Astrocyte of the spinal cord (primary cell): ENCODE results near the gene MGARP.

Source experiments
- DNase-seq: peaks from one replicate; pipeline ENCODE4 v3.0.0; 2011; ENCODE audit warnings: low read depth, low spot score
- H3K4me3 ChIP-seq: 2 replicates; pipeline ENCODE4 v1.5.1; 2011; ENCODE audit warnings: low read depth, mild to moderate bottlenecking, low read length, moderate library complexity
- CTCF ChIP-seq: IDR thresholded peaks from 2 replicates; pipeline ENCODE4 v1.5.1; 2012; ENCODE audit warnings: low read depth, mild to moderate bottlenecking, low read length, inconsistent platforms
- in situ Hi-C: cut with HindIII; loops from 2 replicates; pipeline ENCODE4 v1.10.0; 2017; ENCODE audit warnings: low sequenced_read_pairs

Gene MGARP

GRCh38 chr4:139221687-139222086 is 58.3 kb downstream of the MGARP start:
- no peak for TF ChIP-seq CTCF
- no peak overlapping the region for H3K4me3 ChIP-seq
- no peak for DNase-seq
- in situ Hi-C loops = no loop called here

DNA sequence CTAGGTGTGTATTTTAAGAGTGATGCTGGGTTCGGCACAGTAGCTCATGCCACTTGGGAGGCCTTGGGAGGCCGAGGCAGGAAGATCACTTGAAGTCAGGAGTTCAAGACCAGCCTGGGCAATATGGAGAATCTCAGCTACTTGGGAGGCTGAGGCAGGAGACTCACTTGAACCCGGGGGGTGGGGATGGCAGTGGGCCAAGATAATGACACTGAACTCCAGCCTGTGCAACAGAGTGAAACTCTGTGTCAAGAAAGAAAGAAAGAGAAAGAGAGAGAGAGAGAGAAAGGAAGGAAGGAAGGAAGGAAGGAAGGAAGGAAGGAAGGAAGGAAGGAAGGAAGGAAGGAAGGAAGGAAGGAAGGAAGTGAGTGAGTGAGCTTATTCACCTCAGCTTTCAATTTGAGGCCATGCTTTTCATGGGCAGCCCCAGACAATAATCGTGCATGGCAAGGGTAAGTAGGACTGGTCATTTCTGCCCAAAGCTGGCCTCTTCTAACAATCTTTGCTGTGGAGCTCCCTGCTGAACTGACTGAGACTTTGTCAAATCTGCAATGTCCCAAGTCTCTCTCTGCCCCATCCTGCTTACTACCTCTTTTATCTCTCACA is 60.5 kb downstream of the MGARP start:
- no peak for DNase-seq
- no peak overlapping the region for H3K4me3 ChIP-seq
- no peak for TF ChIP-seq CTCF
- in situ Hi-C loops = no loop called here
